Astrocyte of the cerebellum (primary cell): ENCODE measurements around the gene PRKAR2B.

Experiments
- DNase-seq: peaks from one replicate; pipeline ENCODE4 v3.0.0-alpha.2; 2011; ENCODE audit warnings: low read depth
- H3K4me3 ChIP-seq: 2 replicates; pipeline ENCODE4 v1.5.1; 2011; ENCODE audit warnings: mild to moderate bottlenecking, low read depth, low read length, moderate library complexity
- in situ Hi-C: cut with HindIII; loops from 2 replicates; pipeline ENCODE4 v1.10.0; 2017; ENCODE audit warnings: low sequenced_read_pairs
- TF ChIP-seq, protein P1 (sequence below): IDR thresholded peaks from 2 replicates; pipeline ENCODE4 v1.5.1; 2012; ENCODE audit warnings: low read length, low read depth, moderate library complexity, mild to moderate bottlenecking; ENCODE audit errors: missing control alignments

The PRKAR2B gene

DNA sequence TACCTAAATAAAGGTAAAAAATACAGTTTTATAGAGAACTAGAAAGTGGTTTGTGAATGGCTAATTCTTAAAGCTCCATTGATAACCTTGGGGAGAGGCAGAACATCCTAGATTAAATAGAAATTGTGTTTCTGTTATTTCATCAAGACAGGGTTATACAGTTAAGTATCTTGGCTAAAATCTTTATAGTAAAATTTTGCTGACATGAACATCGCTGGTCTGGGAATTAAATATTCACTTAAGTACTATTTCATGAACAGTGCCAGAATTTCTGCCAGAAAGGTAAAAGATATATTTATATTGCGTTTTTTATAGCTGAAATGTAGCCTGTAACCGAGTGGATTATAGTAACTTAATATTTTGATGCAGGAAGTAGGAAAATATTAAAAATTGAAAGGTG is 70.6 kb downstream of the PRKAR2B start:
- TF ChIP-seq, protein P1, sequence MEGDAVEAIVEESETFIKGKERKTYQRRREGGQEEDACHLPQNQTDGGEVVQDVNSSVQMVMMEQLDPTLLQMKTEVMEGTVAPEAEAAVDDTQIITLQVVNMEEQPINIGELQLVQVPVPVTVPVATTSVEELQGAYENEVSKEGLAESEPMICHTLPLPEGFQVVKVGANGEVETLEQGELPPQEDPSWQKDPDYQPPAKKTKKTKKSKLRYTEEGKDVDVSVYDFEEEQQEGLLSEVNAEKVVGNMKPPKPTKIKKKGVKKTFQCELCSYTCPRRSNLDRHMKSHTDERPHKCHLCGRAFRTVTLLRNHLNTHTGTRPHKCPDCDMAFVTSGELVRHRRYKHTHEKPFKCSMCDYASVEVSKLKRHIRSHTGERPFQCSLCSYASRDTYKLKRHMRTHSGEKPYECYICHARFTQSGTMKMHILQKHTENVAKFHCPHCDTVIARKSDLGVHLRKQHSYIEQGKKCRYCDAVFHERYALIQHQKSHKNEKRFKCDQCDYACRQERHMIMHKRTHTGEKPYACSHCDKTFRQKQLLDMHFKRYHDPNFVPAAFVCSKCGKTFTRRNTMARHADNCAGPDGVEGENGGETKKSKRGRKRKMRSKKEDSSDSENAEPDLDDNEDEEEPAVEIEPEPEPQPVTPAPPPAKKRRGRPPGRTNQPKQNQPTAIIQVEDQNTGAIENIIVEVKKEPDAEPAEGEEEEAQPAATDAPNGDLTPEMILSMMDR = no peak
- DNase-seq = no peak
- in situ Hi-C loops = no loop called here
- H3K4me3 ChIP-seq = no peak overlapping the region

GRCh38 chr7:107115762-107116540 is 71.4 kb downstream of the PRKAR2B start:
- TF ChIP-seq, protein P1 = no peak
- DNase-seq = no peak
- no peak overlapping the region for H3K4me3 ChIP-seq
- in situ Hi-C loops = no loop called here

DNA sequence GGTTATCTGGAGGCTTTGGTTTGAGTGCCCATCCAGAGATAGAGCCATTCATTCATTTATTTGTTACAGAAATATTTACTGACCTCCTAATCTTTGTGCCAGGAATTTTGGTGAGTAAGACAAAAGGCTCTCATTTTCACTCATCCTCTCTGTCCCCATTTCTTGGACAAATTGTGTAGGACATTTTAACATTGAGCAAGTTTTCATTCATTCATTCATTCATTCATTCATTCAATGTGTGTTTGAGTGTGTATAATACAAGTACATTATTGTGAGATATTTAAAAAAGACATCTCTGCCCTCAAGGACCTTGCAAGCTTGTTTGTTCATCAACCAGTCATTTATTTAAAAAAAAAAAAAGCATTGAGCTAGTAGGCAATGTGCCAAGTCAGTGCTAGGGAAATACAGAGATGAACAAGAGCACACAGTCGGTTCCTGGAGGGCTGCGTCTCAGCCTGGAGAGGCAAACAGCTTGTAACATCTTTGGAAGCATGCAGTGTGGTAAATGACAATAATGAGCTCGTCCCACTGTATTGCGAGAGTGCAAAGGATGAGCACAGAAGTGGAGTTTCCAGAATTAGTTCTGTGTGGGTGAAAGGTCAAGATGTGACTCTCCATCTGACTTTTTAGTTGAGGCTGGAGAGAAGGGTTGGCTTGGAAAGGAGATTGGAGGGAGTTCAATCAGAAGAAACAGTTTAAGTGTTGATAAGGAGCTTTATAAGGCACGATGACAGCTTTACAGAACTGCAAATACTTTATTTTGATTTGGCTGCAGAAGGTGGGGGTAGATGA is 73.8 kb downstream of the PRKAR2B start:
- no peak overlapping the region for H3K4me3 ChIP-seq
- TF ChIP-seq, protein P1 = no peak
- in situ Hi-C loops = no loop called here
- DNase-seq = no peak

GRCh38 chr7:107119376-107120105 is 75.0 kb downstream of the PRKAR2B start:
- H3K4me3 ChIP-seq = no peak overlapping the region
- TF ChIP-seq, protein P1 = no peak
- peak; percentile 47 for DNase-seq
- in situ Hi-C loops = no loop called here

- TF ChIP-seq, protein P1 = no peak
- in situ Hi-C loops = no loop called here
- no peak overlapping the region for H3K4me3 ChIP-seq
- no peak for DNase-seq
These were observed 78.0 kb downstream of the PRKAR2B start for GRCh38 chr7:107122486-107122911.

DNA sequence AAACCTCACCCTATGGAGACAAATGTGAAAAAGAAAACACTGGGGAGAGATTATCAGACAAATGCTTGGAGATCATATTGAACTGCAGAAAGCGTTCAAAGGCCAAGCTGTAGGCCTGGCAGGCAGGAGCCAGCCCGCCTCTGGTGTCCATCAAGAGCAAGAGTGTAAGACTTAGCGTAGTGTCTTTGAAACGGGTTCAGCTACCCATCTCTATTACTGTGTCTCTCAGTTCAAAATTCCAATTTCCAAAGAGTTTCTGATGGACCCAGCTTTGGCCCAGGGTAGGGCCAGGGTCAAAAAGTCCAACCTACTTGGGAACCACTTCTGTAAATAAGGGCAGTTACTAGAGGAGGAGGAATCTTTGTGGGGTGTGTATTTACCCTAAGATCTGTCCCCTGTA is 78.9 kb downstream of the PRKAR2B start:
- in situ Hi-C loops = no loop called here
- TF ChIP-seq, protein P1 = no peak
- DNase-seq = no peak

More for the DNA sequence above, 78.9 kb downstream of the PRKAR2B start:
- no peak overlapping the region for H3K4me3 ChIP-seq
